Smooth muscle cell (in vitro differentiated cells): ENCODE measurements around the gene BLVRB. TPM values are rescaled to one million over a fixed set of nuclear protein-coding genes. Genes with fewer than 3 reads are reported as not detected.

Source experiments
- DNase-seq: peaks from one replicate; lab custom pipeline; 2025; ENCODE audit not compliant: unreplicated experiment; lab: John Stamatoyannopoulos, UW
- H2AFZ ChIP-seq: fragments of 200-600 bp; sonication (generic); 2 replicates; pipeline ENCODE4 v1.6.0; 2016; ENCODE audit warnings: antibody characterized with exemption, low read depth, mild to moderate bottlenecking
- H3F3A ChIP-seq: fragments of 200-600 bp; sonication (generic); 2 replicates; pipeline ENCODE4 v1.6.0; 2017; ENCODE audit warnings: antibody characterized with exemption, low read depth
- H3K27ac ChIP-seq: fragments of 200-600 bp; sonication (generic); 2 replicates; pipeline ENCODE4 v1.5.1; 2016; ENCODE audit warnings: low read depth, mild to moderate bottlenecking
- H3K27me3 ChIP-seq: fragments of 200-600 bp; sonication (generic); 2 replicates; pipeline ENCODE4 v1.6.1; 2016; ENCODE audit warnings: low read depth, mild to moderate bottlenecking
- H3K36me3 ChIP-seq: fragments of 200-600 bp; sonication (generic); 2 replicates; pipeline ENCODE4 v1.5.1; 2016; ENCODE audit warnings: low read depth
- H3K4me1 ChIP-seq: fragments of 200-600 bp; sonication (generic); 2 replicates; pipeline ENCODE4 v1.5.1; 2016; ENCODE audit warnings: low read depth
- H3K4me2 ChIP-seq: fragments of 200-600 bp; sonication (generic); 2 replicates; pipeline ENCODE4 v1.6.0; 2016; ENCODE audit warnings: mild to moderate bottlenecking
- H3K4me3 ChIP-seq: fragments of 200-600 bp; sonication (generic); 2 replicates; pipeline ENCODE4 v1.5.1; 2016; ENCODE audit warnings: mild to moderate bottlenecking
- H3K79me2 ChIP-seq: fragments of 200-600 bp; sonication (generic); 2 replicates; pipeline ENCODE4 v1.6.0; 2016; ENCODE audit warnings: low read depth, mild to moderate bottlenecking
- H3K9ac ChIP-seq: fragments of 200-600 bp; sonication (generic); 2 replicates; pipeline ENCODE4 v1.6.0; 2016; ENCODE audit warnings: low read depth
- H3K9me3 ChIP-seq: fragments of 200-600 bp; sonication (generic); replicated peaks from 2 replicates; pipeline ENCODE4 v1.5.1; 2016; ENCODE audit warnings: low read depth
- H4K20me1 ChIP-seq: fragments of 200-600 bp; sonication (generic); 2 replicates; pipeline ENCODE4 v1.6.0; 2016; ENCODE audit warnings: low read depth
- CTCF ChIP-seq: fragments of 200-600 bp; sonication (generic); IDR thresholded peaks from 2 replicates; pipeline ENCODE4 v1.5.1; 2017; ENCODE audit warnings: borderline replicate concordance, mild to moderate bottlenecking, antibody characterized with exemption; ENCODE audit not compliant: insufficient read depth, poor library complexity, severe bottlenecking
- WGBS: methylation state at CpG from one replicate; pipeline ENCODE4 v1.1.7; 2016; ENCODE audit warnings: low lambda C conversion rate; 5-methylcytosine and 5-hydroxymethylcytosine counted together
- polyA plus RNA-seq: library from polyadenylated mRNA; unstranded; fragments of >200 nt; fragmentation: Nextera tagmentation; extraction: Ambion mirVana; gene quantifications from 2 replicates; pipeline ENCODE4 v1.2.1, GENCODE V29; 2016
- total RNA-seq: library from RNA; depleted of rRNA; stranded (reverse); fragments of >200 nt; gene quantifications from 2 replicates; pipeline ENCODE4 v1.2.3, GENCODE V29; 2014

The BLVRB gene
- total and polyA plus RNA-seq, 2 experiments from 2014 or later = 50.3 to 86.4 TPM

- H3K4me3 ChIP-seq = no peak overlapping the region
- H3K4me2 ChIP-seq = no peak overlapping the region
- no peaks in the 10 kb centered on the region for H3K79me2 ChIP-seq
- no peak overlapping the region for H2AFZ ChIP-seq
- H4K20me1 ChIP-seq = no peaks in the 10 kb centered on the region
- H3K9ac ChIP-seq = no peak overlapping the region
- H3K9me3 ChIP-seq = no peaks in the 10 kb centered on the region
- no peaks in the 10 kb centered on the region for H3F3A ChIP-seq
- H3K27ac ChIP-seq = no peak overlapping the region
- H3K36me3 ChIP-seq = no peaks in the 10 kb centered on the region
- TF ChIP-seq CTCF = no peak
- H3K4me1 ChIP-seq = no peaks in the 10 kb centered on the region
- peaks cover 17% of the 10 kb centered on the region for H3K27me3 ChIP-seq
- DNase-seq = no peak
- 92% methylated on average over 5 of the region's 5 CpGs for WGBS
These were observed 33.8 kb upstream of the BLVRB start for GRCh38 chr19:40499320-40499719.

- Histone ChIP-seq H2AFZ (no peak overlapping the region), H3K36me3 (no peaks in the 10 kb centered on the region), H3F3A (no peaks in the 10 kb centered on the region), H3K4me2 (no peak overlapping the region), H3K9ac (no peak overlapping the region), H3K79me2 (no peaks in the 10 kb centered on the region), H3K4me3 (no peak overlapping the region), H3K27me3 (peaks cover 25% of the 10 kb centered on the region), H3K27ac (no peak overlapping the region), H4K20me1 (no peaks in the 10 kb centered on the region), H3K9me3 (no peaks in the 10 kb centered on the region), H3K4me1 (no peaks in the 10 kb centered on the region)
- 86% methylated on average over 12 of the region's 12 CpGs for WGBS
- DNase-seq = no peak
- TF ChIP-seq CTCF = no peak
These were observed 31.7 kb upstream of the BLVRB start for GRCh38 chr19:40497214-40497613.

GRCh38 chr19:40494191-40494838, 28.8 kb upstream of the BLVRB start:
- peaks cover 24% of the 10 kb centered on the region for H3K27me3 ChIP-seq
- H3K27ac ChIP-seq = no peak overlapping the region
- DNase-seq = no peak
- H3K9ac ChIP-seq = no peak overlapping the region
- WGBS = 80% methylated on average over 1 of the region's 1 CpG
- H3K4me1 ChIP-seq = no peaks in the 10 kb centered on the region
- no peak for TF ChIP-seq CTCF
- no peaks in the 10 kb centered on the region for H3F3A ChIP-seq
- no peak overlapping the region for H2AFZ ChIP-seq
- no peaks in the 10 kb centered on the region for H3K79me2 ChIP-seq
- no peak overlapping the region for H3K4me3 ChIP-seq
- no peak overlapping the region for H3K4me2 ChIP-seq
- H4K20me1 ChIP-seq = no peaks in the 10 kb centered on the region
- H3K9me3 ChIP-seq = no peaks in the 10 kb centered on the region
- no peaks in the 10 kb centered on the region for H3K36me3 ChIP-seq

DNA sequence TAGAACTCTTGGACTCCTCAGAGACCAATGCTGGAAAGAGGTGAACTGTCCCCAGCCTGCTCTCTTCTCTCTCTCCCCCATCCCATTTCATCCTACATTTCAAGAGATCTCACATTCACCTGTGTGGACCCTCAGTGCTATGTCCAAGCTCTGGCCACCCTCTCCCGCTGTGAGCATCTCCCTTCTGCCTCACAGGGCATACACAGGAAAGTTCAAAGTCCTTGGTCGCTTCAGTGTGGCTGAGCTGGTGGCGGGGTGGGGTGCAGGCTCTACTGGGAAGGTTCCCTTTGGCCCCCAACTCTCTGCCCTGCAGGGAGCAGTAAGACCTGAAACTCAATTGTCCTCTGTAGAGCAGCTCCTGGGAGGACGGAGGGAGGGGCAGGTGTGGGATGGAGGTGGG, 28.2 kb upstream of the BLVRB start:
- 61% methylated on average over 4 of the region's 4 CpGs for WGBS

More for the DNA sequence above, 28.2 kb upstream of the BLVRB start:
- Histone ChIP-seq H3K4me1 (no peaks in the 10 kb centered on the region), H3K27me3 (peaks cover 24% of the 10 kb centered on the region), H3K4me2 (no peak overlapping the region), H4K20me1 (no peaks in the 10 kb centered on the region), H3K9ac (no peak overlapping the region), H3K9me3 (no peaks in the 10 kb centered on the region), H3K36me3 (no peaks in the 10 kb centered on the region), H3F3A (no peaks in the 10 kb centered on the region), H3K27ac (no peak overlapping the region), H3K4me3 (no peak overlapping the region), H2AFZ (no peak overlapping the region), H3K79me2 (no peaks in the 10 kb centered on the region)
- no peak for DNase-seq
- no peak for TF ChIP-seq CTCF
